Kidney (tissue), 14 donors: Measurements from ENCODE around the gene C4orf33. TPM values are rescaled to one million over a fixed set of nuclear protein-coding genes. Genes with fewer than 3 reads are reported as not detected.

ENCODE experiments used
- DNase-seq, 5 donors: peaks; one replicate each; pipeline ENCODE4 v3.0.0-alpha.2; 2013 to 2020
- FAIRE-seq: peaks from 2 replicates; lab custom pipeline; 2012; peaks lifted over from hg19 to GRCh38; lab: Jason Lieb, UNC
- H3K27ac ChIP-seq, 2 donors: one replicate each; pipeline ENCODE4 v1.7.0; 2013; ENCODE audit warnings: low read depth in 2 of 2, low read length in 2 of 2, inconsistent platforms in 1 of 2
- H3K27me3 ChIP-seq: one replicate; pipeline ENCODE4 v1.7.1; 2013; ENCODE audit warnings: low read length, inconsistent platforms; ENCODE audit not compliant: control insufficient read depth, insufficient read depth
- H3K36me3 ChIP-seq, 3 donors: one replicate each; pipeline versions ENCODE4 v1.7.0 to v1.7.1; 2013; ENCODE audit warnings: low read length in 3 of 3, control low read depth in 1 of 3, inconsistent platforms in 1 of 3; ENCODE audit not compliant: insufficient read depth in 3 of 3, control insufficient read depth in 2 of 3
- H3K4me1 ChIP-seq, 3 donors: one replicate each; pipeline versions ENCODE4 v1.7.0 to v1.7.1; 2013; ENCODE audit warnings: low read length in 3 of 3, inconsistent platforms in 1 of 3, low read depth in 1 of 3; ENCODE audit not compliant: control insufficient read depth in 2 of 3, insufficient read depth in 2 of 3
- H3K4me3 ChIP-seq, 3 donors: one replicate each; pipeline versions ENCODE4 v1.7.0 to v1.8.1; 2013; ENCODE audit warnings: low read length in 3 of 3, control low read depth in 1 of 3, inconsistent platforms in 1 of 3
- H3K9ac ChIP-seq, 3 donors: one replicate each; pipeline versions ENCODE4 v1.7.0 to v1.7.1; 2013; ENCODE audit warnings: low read length in 3 of 3, control low read depth in 1 of 3, inconsistent platforms in 1 of 3
- H3K9me3 ChIP-seq, 3 donors: one replicate each; pipeline versions ENCODE4 v1.7.0 to v1.7.1; 2013; ENCODE audit warnings: low read length in 3 of 3, control low read depth in 1 of 3, inconsistent platforms in 1 of 3; ENCODE audit not compliant: control insufficient read depth in 2 of 3, insufficient read depth in 1 of 3
- intact Hi-C: fragments of 100-400 bp; cut with DNase I; formaldehyde crosslinking; loops from one replicate; pipeline ENCODE4 v1.11.1; 2022
- polyA plus RNA-seq: library from polyadenylated mRNA; stranded (reverse); fragments of 350-450 nt; fragmentation: Illumina TruSeq; extraction: RNeasy Lipid Tissue Mini Kit (QIAGEN cat#74804); gene quantifications from one replicate; pipeline ENCODE4 v1.2.3, GENCODE V29; 2014; ENCODE audit warnings: low read depth, low replicate concordance; ENCODE audit not compliant: insufficient read depth
- total RNA-seq: library from RNA; stranded (reverse); fragmentation: NEBNext Ultra II Directional; extraction: Animal tissue kit (Norgen Biotek cat#: 25700); gene quantifications from one replicate; pipeline ENCODE4 v1.2.1, GENCODE V29; 2021
- TF ChIP-seq, protein P1 (sequence below): IDR thresholded peaks from 3 replicates; pipeline ENCODE4 v1.5.1; 2012; ENCODE audit warnings: mild to moderate bottlenecking, moderate library complexity, borderline replicate concordance; ENCODE audit not compliant: insufficient read depth; ENCODE audit errors: extremely low read depth
- donor health status: control.
- donor health status: control.
- donor health status: control.
- donor health status: control.
- donor health status: control.
- donor health status: DM: yes; HTN: yes; CAD: no.
- donor health status: Normal renal cell carcinoma (clear cell type).

The C4orf33 gene
- total and polyA plus RNA-seq, 2 donors from 2014 or later: 13.6 to 26.7 TPM

DNA sequence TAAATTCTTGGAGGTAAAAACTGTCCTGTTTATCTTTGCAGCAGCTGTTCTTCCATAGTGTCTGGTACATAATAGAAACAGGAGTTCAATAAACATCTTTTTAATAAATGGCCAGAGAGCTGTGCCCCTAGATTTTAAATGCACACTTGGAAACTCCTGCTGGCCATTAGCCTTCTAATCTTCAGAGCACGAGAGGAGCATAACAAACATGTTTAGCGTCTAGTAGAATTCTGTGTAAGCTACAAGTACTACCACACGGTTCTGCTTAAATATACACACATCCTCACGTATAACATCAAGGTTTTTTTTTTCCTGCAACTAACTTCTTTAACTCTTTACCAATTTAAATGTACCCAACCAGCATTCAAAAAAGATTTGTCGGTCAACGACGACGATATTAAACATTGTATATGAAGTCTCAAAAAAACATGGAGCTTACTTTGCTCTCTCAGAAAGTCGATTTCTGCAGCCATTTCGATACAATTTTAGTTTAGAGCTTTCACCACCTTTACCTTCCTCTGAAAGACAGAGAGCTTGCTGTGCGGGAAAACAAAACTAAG, 3.2 kb upstream of the C4orf33 start:
- Histone ChIP-seq H3K27ac (peak overlapping the region; percentile 91 to 98), H3K9ac (peak overlapping the region; percentile 82 to 96 (median 84)), H3K36me3 (no peaks in the 10 kb centered on the region), H3K4me1 (peaks cover 0 to 2% (median 0%) of the 10 kb centered on the region in 3 donors), H3K9me3 (no peaks in the 10 kb centered on the region), H3K4me3 (peak overlapping the region; percentile 80 to 99 (median 86)), H3K27me3 (no peaks in the 10 kb centered on the region)
- intact Hi-C loops: no loop called here
- FAIRE-seq (no peak), DNase-seq (peak in 2 of 5 donors; percentile 58 to 85)
- TF ChIP-seq, protein P1, sequence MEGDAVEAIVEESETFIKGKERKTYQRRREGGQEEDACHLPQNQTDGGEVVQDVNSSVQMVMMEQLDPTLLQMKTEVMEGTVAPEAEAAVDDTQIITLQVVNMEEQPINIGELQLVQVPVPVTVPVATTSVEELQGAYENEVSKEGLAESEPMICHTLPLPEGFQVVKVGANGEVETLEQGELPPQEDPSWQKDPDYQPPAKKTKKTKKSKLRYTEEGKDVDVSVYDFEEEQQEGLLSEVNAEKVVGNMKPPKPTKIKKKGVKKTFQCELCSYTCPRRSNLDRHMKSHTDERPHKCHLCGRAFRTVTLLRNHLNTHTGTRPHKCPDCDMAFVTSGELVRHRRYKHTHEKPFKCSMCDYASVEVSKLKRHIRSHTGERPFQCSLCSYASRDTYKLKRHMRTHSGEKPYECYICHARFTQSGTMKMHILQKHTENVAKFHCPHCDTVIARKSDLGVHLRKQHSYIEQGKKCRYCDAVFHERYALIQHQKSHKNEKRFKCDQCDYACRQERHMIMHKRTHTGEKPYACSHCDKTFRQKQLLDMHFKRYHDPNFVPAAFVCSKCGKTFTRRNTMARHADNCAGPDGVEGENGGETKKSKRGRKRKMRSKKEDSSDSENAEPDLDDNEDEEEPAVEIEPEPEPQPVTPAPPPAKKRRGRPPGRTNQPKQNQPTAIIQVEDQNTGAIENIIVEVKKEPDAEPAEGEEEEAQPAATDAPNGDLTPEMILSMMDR: no peak

DNA sequence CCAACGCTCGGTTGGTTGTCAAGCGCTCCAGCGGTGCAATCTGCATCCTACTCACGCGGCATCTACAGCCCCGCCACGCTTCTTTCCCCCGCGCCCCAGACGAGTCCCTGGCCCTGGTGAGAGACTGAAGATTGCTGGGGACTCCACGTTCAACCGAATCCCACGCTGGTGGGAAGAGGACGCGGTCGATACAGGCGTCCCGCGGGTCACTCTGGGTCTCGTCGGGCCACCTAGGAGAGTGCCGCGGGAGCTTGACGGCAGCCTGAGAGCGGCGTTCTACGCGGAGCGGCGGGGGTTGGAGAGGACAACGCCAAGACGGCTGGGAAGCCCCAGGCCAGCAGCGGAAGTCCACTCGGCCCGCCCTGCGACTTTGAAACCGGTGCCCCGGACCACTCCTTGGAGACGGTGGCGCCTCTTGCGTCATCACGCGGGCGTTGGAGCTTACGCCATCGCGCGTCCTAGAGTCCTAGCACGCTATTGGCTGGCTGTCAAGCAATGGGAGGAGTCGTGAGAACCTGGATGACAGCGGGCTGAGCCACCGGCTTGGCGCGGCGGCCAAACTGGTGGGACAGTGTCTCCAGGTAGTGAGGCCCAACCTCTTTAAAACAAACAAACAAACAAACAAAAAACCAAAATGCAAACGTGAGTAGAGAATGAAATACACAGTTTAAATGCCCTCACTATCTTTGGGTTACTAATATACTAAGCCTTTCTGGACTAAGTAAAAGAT, 2.6 kb upstream of the C4orf33 start, which contains the start of gene SCLT1:
SCLT1 (minus strand) TSS at position 349 of the 730 bp plus-strand sequence. CDS start 436 bp downstream, outside the sequence.
- Histone ChIP-seq H3K9me3 (no peaks in the 10 kb centered on the region), H3K36me3 (no peaks in the 10 kb centered on the region), H3K4me1 (peaks cover 0 to 2% (median 0%) of the 10 kb centered on the region in 3 donors), H3K27me3 (no peaks in the 10 kb centered on the region), H3K9ac (peak within 1 kb of the TSS; percentile 82 to 96 (median 84)), H3K4me3 (peak within 1 kb of the TSS; percentile 80 to 99 (median 86)), H3K27ac (peak within 1 kb of the TSS; percentile 91 to 98)
- FAIRE-seq: peak; percentile 96
- DNase-seq: peak; percentile 98 to 99 (median 99)
- intact Hi-C loops: no loop called here
- TF ChIP-seq, protein P1: no peak

DNA sequence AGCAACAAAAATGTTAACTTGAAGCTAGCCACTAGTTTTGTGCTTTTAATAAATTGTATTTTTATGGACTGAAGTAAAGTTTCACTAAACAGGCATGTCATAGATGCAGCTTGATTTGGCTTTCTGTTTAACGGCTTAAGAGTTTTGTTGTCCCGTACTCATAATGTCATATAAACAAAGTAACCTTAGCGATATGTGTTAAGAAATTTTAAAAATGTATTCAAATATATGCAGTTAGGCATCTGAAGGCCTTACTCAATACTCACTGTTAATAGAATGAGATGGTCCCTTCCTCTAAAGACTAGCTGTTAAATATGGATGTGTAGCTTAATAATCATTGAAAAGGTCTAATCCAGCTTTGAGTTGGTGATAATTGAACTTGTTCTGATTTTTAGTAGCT, 1.6 kb upstream of the C4orf33 start:
- DNase-seq: peak in 1 of 5 donors; percentile 3
- H3K27ac ChIP-seq: no peak overlapping the region
- no peak for FAIRE-seq
- no peak overlapping the region for H3K9ac ChIP-seq
- peaks cover 0 to 2% (median 0%) of the 10 kb centered on the region in 3 donors for H3K4me1 ChIP-seq
- TF ChIP-seq, protein P1: no peak
- H3K36me3 ChIP-seq: no peaks in the 10 kb centered on the region
- no peaks in the 10 kb centered on the region for H3K9me3 ChIP-seq
- intact Hi-C loops: no loop called here
- H3K27me3 ChIP-seq: no peaks in the 10 kb centered on the region
- peak overlapping the region in 1 of 3 donors; percentile 80 for H3K4me3 ChIP-seq
